K562 (cell line): ENCODE results near the gene ZBTB20.

Experiments used
- BRCA1 ChIP-seq, 2 experiments: fragments of 450-650 bp in 1 of 2; sonication (generic) in 1 of 2; formaldehyde crosslinking in 1 of 2; IDR thresholded peaks; 2 replicates each; pipeline versions ENCODE4 v1.5.0 to v1.6.1; 2017 to 2020; ENCODE audit warnings: mild to moderate bottlenecking in 1 of 2, missing genetic modification reagents in 1 of 2
- CHD2 ChIP-seq: IDR thresholded peaks from 2 replicates; pipeline ENCODE4 v1.6.1; 2011; ENCODE audit warnings: low read depth, low read length
- CTCF ChIP-seq, 3 experiments: IDR thresholded peaks in 2 of 3; conservative IDR thresholded peaks in 1 of 3; 2 replicates each; pipeline ENCODE4 v1.5.1; 2011 to 2012; ENCODE audit warnings: low read length in 3 of 3, mild to moderate bottlenecking in 3 of 3, control low read depth in 2 of 3, improper control_type of control experiment in 1 of 3, inconsistent platforms in 1 of 3, low read depth in 1 of 3, mixed read lengths in 1 of 3, moderate library complexity in 1 of 3; ENCODE audit not compliant: insufficient read depth in 2 of 3
- EP300 ChIP-seq: IDR thresholded peaks from 2 replicates; pipeline ENCODE4 v1.6.1; 2012; ENCODE audit warnings: low read length, improper control_type of control experiment
- FIP1L1 ChIP-seq: fragments of 200-400 bp; formaldehyde crosslinking; IDR thresholded peaks from 2 replicates; pipeline ENCODE4 v1.6.1; 2018; ENCODE audit warnings: mild to moderate bottlenecking, low read depth, low read length; ENCODE audit not compliant: poor library complexity, severe bottlenecking
- FOS ChIP-seq: IDR thresholded peaks from 3 replicates; pipeline ENCODE4 v1.6.1; 2011; ENCODE audit not compliant: insufficient read length; ENCODE audit errors: extremely low read depth
- HDAC1 ChIP-seq, 2 experiments: fragments of 450-650 bp; IDR thresholded peaks; 2 replicates each; pipeline ENCODE4 v1.6.1; 2016 to 2017; ENCODE audit warnings: inconsistent platforms in 1 of 2, mild to moderate bottlenecking in 1 of 2, moderate library complexity in 1 of 2
- YY1 ChIP-seq, 3 experiments: IDR thresholded peaks; 2 replicates each; pipeline ENCODE4 v1.6.1; 2011; ENCODE audit warnings: low read length in 2 of 3, mild to moderate bottlenecking in 2 of 3, moderate library complexity in 2 of 3, borderline replicate concordance in 1 of 3, control low read depth in 1 of 3, low read depth in 1 of 3; ENCODE audit not compliant: insufficient read depth in 3 of 3, insufficient replicate concordance in 2 of 3, control insufficient read depth in 1 of 3, insufficient read length in 1 of 3; ENCODE audit errors: extremely low read depth in 1 of 3
- ZBTB11 ChIP-seq, 3 experiments: fragments of 200-800 bp in 1 of 3; fragments of 250-450 bp in 1 of 3; fragments of 450-650 bp in 1 of 3; sonication (Bioruptor Pico) in 1 of 3; sonication (Bioruptor generic) in 1 of 3; formaldehyde crosslinking in 1 of 3; IDR thresholded peaks; 2 replicates each; pipeline versions ENCODE4 v1.6.1 to v1.8.0; 2016 to 2022; ENCODE audit warnings: mild to moderate bottlenecking in 2 of 3, missing genetic modification characterization in 2 of 3, missing compliant biosample characterization in 1 of 3, moderate library complexity in 1 of 3

- TF ChIP-seq EP300 (no peak), ZBTB11 (CRISPR knock-in tag; IDR thresholded peaks at IDR 0.05) (no peak), CHD2 (no peak), CTCF (IDR thresholded peaks at IDR 0.05 in 2 of 3, conservative IDR thresholded peaks at IDR 0.05 in 1 of 3; ENCODE audit: insufficient read depth in 2 of 3, low read depth in 1 of 3, low read length in 3 of 3) (no peak), FIP1L1 (no peak), BRCA1 (IDR thresholded peaks at IDR 0.05) (no peak), BRCA1 (CRISPR knock-in tag; IDR thresholded peaks at IDR 0.05) (no peak), YY1 (IDR thresholded peaks at IDR 0.05; ENCODE audit: borderline replicate concordance in 1 of 3, control insufficient read depth in 1 of 3, extremely low read depth in 1 of 3, insufficient read depth in 3 of 3, insufficient read length in 1 of 3, insufficient replicate concordance in 2 of 3, low read depth in 1 of 3, low read length in 2 of 3) (no peak), FOS (no peak), HDAC1 (IDR thresholded peaks at IDR 0.05) (no peak)
Observed at GRCh38 chr3:114401346-114401745, 745.7 kb downstream of the ZBTB20 start.
